SK-N-SH treated with all-trans-retinoic acid at 6 μM for 48 hours (cell line): ENCODE results near the gene UROS.

Experiments used
- BACH2 ChIP-seq: fragments of 250-450 bp; sonication (Bioruptor Pico); IDR thresholded peaks from 2 replicates; pipeline ENCODE4 v1.9.0; 2021; ENCODE audit warnings: mild to moderate bottlenecking, borderline replicate concordance
- CREB5 ChIP-seq: fragments of 250-450 bp; sonication (Bioruptor Pico); IDR thresholded peaks from 2 replicates; pipeline ENCODE4 v1.5.1; 2020; ENCODE audit warnings: low read depth, mild to moderate bottlenecking, moderate library complexity
- CSDC2 ChIP-seq: fragments of 250-450 bp; sonication (Bioruptor Pico); IDR thresholded peaks from 2 replicates; pipeline ENCODE4 v1.5.0; 2020; ENCODE audit warnings: mild to moderate bottlenecking, moderate library complexity
- ISL1 ChIP-seq: fragments of 250-450 bp; sonication (Bioruptor Pico); IDR thresholded peaks from 2 replicates; pipeline ENCODE4 v2.1.2; 2022; ENCODE audit warnings: mild to moderate bottlenecking, moderate library complexity
- OSR1 ChIP-seq: fragments of 250-450 bp; sonication (Bioruptor Pico); IDR thresholded peaks from 2 replicates; pipeline ENCODE4 v1.8.0; 2022; ENCODE audit warnings: moderate library complexity, mild to moderate bottlenecking, inconsistent platforms
- PATZ1 ChIP-seq: fragments of 250-450 bp; sonication (Bioruptor Pico); IDR thresholded peaks from 2 replicates; pipeline ENCODE4 v1.8.0; 2020; ENCODE audit warnings: mild to moderate bottlenecking, moderate library complexity, borderline replicate concordance
- POU6F1 ChIP-seq: fragments of 250-450 bp; sonication (Bioruptor Pico); IDR thresholded peaks from 2 replicates; pipeline ENCODE4 v1.8.0; 2021; ENCODE audit warnings: low read depth, mild to moderate bottlenecking, moderate library complexity, borderline replicate concordance
- PPARA ChIP-seq: fragments of 250-450 bp; sonication (Bioruptor Pico); IDR thresholded peaks from 2 replicates; pipeline ENCODE4 v1.5.0; 2020; ENCODE audit warnings: mild to moderate bottlenecking, borderline replicate concordance
- TSHZ2 ChIP-seq: fragments of 250-450 bp; sonication (Bioruptor Pico); IDR thresholded peaks from 2 replicates; pipeline ENCODE4 v1.5.0; 2020; ENCODE audit warnings: mild to moderate bottlenecking, moderate library complexity
- ZC3H10 ChIP-seq: fragments of 250-450 bp; sonication (Bioruptor Pico); IDR thresholded peaks from 2 replicates; pipeline ENCODE4 v1.5.1; 2021; ENCODE audit warnings: mild to moderate bottlenecking, moderate library complexity
- ZFP30 ChIP-seq: fragments of 450-650 bp; formaldehyde crosslinking; IDR thresholded peaks from 2 replicates; pipeline ENCODE4 v1.5.0; 2022; ENCODE audit warnings: mild to moderate bottlenecking, moderate library complexity
- ZNF565 ChIP-seq: fragments of 450-650 bp; formaldehyde crosslinking; conservative IDR thresholded peaks from 2 replicates; pipeline ENCODE4 v1.5.0; 2020; ENCODE audit warnings: low read depth, mild to moderate bottlenecking, moderate library complexity
- ZNF70 ChIP-seq: fragments of 450-650 bp; formaldehyde crosslinking; IDR thresholded peaks from 2 replicates; pipeline ENCODE4 v1.5.0; 2020; ENCODE audit warnings: mild to moderate bottlenecking, moderate library complexity

GRCh38 chr10:125850766-125851731, 28.0 kb upstream of the UROS start:
- TF ChIP-seq OSR1 (CRISPR knock-in tag), result no peak
- TF ChIP-seq CSDC2 (CRISPR knock-in tag), result no peak
- no peak for TF ChIP-seq ZNF70 (CRISPR knock-in tag)
- no peak for TF ChIP-seq POU6F1
- no peak for TF ChIP-seq TSHZ2
- no peak for TF ChIP-seq PATZ1 (CRISPR knock-in tag)
- no peak for TF ChIP-seq BACH2
- TF ChIP-seq ZFP30 (CRISPR knock-in tag), result no peak
- no peak for TF ChIP-seq PPARA (CRISPR knock-in tag)
- TF ChIP-seq ZC3H10 (CRISPR knock-in tag), result no peak
- TF ChIP-seq CREB5, result no peak
- no peak for TF ChIP-seq ISL1 (CRISPR knock-in tag)
- no peak for TF ChIP-seq ZNF565 (CRISPR knock-in tag)
